GM19452 (cell line): ENCODE data around the gene LRRC32.
"Not testable (repeated sequence)": the region's sequence is repeated elsewhere in the genome, so short reads cannot be mapped to it uniquely, and the experiment has no call there.

ENCODE experiments used
- ATAC-seq: cut with Tn5 transposase; IDR thresholded peaks from one replicate; pipeline ENCODE4 v1.9.1; 2021; ENCODE audit not compliant: unreplicated experiment

The LRRC32 gene

DNA sequence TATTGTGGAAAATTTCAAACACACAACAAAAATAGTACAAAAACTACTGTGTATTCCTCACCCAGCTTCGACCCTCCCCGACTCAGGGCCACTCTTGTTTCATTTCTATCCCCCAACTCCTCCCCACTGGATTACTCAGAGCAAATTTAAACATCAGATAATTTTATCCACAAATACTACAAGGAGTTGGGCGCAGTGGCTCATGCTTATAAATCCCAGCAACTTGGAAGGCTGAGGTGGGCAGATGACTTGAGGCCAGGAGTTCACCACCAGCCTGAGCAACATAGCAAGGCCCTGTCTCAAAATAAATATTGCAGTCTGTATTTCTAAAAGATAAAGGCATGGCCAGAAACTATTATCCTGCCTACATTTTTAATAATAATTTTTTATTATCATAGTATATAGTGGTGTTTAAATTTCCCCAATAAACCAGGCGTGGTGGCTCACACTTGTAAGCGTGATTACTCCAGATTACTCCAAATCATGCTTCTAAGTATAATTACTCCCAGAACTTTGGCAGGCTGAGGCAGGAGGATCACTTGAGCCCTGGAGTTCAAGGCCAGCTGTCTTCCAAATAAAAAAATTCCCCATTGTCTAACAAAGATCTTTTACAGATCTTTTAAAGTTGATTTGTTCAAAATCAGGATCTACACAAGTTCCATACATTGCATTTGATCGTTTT is 39.8 kb downstream of the LRRC32 start:
- no peak for ATAC-seq

DNA sequence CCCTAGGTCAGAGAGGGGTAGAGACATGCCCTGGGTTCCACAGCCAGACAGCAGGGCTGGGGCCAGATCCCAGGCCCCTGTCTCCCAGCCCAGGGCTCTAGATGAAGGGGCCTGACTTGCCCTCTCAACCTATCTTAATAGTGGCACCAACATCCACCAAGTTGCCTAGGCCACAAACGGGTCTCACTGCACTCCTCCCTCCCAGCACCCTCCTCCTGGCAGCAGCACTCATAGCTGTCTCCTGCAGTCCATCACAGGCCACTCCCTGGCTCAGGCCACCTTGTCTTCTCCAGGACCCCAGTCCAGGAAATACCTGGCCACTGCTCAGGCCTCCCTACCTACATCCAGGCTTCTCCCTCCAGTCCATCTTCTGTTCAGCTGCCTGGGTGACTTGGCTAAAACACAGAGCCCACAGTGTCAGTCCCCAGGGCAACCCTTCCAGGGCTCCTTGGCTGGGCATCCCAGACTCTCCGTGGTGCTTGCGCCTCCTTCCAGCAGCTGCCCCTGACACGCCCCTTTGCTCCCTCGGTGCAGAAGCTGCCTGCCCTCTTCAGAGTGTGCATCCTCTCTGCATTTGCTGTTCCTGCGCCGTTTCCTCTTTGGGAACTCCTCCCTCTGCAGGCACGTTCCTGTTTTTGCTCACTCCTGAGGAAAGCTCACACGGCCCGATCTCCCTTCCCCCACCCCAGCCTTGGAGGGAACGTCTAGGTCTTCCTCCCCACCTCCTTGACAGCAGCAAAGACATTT is 40.5 kb downstream of the LRRC32 start:
- no peak for ATAC-seq

- ATAC-seq = no peak
These were observed 41.3 kb downstream of the LRRC32 start for GRCh38 chr11:76629116-76629852.

- ATAC-seq = no peak
These were observed 42.1 kb downstream of the LRRC32 start for GRCh38 chr11:76628408-76628947.

- no peak for ATAC-seq
These were observed 42.9 kb downstream of the LRRC32 start for GRCh38 chr11:76627606-76628005.

GRCh38 chr11:76626921-76627401 is 43.6 kb downstream of the LRRC32 start:
- ATAC-seq = peak; percentile 89

DNA sequence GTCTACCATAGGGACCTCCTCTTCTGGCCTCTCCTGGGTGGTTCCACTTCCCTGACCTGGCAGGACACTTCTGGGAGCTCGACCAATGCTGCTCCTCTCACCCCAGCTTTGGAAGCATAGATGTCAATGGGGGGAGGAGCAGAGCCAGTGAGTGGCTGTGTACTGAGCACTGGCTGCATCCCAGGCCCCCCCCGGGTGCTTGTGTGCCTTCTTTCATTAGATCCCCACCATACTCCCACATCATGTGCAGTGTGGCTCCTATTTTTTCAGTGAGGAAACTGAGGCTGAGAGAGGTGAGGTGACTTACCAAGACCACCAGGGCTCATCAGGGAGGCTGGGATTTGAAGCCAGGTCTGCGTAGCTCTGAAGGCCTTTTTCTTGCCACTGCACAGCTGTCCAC is 44.3 kb downstream of the LRRC32 start:
- ATAC-seq = no peak

DNA sequence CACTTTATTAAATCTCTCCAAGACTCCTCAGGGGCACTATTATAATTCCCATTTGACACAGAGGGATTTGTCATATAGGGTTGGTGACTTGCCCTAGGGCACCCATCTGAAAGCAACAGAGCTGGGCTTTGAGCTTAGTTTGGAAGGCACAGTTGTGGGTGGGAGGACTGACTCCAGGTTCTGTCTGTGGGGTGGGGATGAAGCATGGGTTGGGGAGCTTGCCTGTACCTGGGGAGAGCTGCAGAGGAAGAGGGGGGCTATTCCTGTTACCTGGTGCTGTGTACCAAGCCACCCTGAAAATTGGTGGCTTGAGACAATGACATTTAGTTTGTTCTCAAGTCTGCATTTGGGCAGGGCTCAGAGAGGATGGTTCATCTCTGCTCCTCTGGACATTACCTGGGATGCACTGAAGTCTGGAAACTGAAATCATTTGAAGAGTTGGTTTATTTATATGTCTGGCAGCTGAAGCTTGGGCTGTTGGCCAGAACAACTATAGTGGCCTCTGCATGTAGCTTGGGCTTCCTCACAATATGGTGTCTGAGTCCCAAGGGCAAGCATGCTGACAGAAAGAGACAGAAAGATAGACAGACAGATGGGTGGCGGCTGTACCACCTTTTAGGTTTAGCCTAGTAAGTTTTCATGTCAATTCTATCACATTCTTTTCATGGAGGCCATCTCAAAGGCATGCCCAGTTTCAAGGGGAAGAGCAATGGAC is 44.9 kb downstream of the LRRC32 start:
- ATAC-seq = no peak

DNA sequence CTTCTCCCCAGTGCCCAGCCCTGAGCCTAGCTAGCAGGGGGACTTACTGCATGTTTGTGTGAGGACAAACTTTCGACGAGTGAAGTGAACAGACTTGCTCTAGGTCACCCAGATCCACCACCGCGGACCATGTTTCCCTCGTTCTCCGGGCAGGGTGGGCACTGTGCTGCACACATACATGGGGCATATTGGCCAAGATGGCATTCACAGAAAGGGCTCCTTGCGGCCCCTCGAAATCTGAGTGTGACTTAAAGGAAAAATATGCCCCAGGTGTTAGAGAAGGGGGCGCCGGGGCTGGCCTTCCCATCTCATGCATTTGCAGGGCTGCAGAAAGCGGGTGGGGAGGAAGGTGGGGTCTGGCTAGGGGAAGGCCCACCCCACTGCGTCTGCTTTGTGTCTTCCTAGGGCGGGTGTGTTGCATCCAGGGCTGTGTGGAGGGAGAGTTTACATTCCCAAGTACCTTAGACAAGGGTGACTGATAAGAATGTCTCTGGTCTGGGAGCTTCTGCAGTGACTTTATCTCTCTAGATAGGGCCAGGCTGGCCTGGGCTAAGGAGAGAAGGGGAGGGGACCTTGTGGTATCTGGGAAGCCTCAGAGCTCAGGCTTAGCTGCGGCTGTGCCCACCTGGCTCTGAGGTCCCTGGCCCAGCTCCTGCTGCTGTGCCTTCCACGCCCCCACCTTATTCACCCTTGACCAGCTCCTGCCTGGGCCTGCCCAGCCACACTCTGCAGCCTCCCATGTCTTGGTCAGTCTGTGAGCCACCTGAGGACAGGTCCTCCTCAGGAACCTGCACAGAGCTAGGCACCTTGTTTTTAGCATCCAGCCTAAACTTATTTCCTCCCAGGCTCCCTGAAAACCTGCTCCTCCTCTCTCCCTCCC is 45.8 kb downstream of the LRRC32 start:
- no peak for ATAC-seq

DNA sequence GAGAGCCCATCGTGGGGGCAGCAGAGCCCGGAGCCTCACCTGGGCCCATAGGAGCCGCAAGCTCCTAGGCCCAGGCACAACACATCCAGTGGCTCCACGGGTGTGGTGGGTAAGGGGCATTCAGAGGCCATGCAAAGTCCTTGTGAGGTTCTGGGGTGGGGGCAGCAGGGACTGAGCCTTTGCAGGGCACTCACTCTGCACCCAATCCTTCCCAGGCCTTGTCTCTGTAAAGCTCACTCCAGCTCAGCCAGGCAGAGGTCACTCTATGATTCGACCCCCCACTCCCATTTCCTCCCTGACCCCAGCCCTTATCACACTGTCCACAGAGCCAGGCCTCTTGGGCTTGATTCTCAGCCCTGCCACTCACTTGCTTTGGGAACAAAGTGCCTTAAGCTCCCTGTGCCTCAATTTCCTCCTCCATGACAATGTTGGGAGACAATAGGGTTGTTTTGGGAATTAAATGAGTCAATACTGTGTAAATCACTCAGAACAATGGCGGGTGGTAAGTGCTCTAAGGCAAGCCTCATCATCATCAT is 46.6 kb downstream of the LRRC32 start:
- ATAC-seq = no peak

- no peak for ATAC-seq
These were observed 47.2 kb downstream of the LRRC32 start for GRCh38 chr11:76623171-76623883.

DNA sequence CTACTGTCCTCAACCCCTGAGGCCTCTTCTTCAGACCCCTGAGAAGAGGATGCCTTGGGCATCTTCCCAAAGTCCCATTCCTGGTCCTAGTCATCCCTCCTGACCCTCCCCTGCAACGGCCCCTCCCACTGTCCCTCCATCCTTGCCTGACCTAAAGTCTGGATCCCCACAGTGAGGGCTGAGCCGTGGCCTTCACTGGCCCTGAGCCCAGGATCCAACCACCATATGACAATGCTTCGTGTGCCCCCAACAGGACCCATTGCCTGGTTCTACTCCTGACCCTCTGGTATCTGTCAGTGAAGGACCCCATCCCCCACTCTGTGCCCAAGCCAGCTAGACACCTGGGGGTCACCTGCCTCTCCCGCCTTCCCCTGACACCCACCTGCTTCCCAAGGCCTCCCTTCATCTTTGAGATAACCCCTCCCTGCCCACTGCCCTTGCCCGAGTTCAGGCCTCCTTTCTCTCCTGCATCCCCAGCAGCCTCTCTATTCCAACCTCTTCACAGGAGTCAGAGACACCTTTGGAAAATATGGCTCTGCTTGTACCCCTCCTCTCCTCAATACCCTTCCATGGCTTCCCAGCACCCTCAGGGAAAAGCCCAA is 48.0 kb downstream of the LRRC32 start:
- no peak for ATAC-seq

GRCh38 chr11:76621868-76622267 is 48.7 kb downstream of the LRRC32 start:
- ATAC-seq = no peak

GRCh38 chr11:76621466-76621865 is 49.1 kb downstream of the LRRC32 start:
- no peak for ATAC-seq

DNA sequence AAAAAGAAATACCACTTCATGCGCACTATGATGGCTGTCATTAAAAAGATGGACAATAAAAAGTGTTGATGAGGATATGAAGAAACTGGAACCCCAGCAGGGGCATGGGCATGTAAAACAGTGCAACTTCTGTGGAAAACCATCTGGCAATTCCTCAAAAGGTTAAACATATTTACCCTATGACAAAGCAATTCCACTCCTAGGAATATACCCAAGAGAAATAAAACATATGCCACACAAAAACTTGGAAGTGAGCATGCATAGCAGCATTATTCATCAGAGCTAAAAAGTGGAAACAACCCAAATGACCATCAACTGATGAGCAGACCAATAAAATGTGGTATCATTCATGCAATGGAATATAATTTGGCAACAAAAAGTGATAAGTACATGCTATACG is 50.1 kb downstream of the LRRC32 start:
- ATAC-seq = no peak

GRCh38 chr11:76619801-76620200 is 50.7 kb downstream of the LRRC32 start:
- ATAC-seq = not testable (repeated sequence)

GRCh38 chr11:76617553-76618265 is 52.8 kb downstream of the LRRC32 start:
- ATAC-seq = no peak
